ENCODE results near the gene PRKAG2. TPM values are rescaled to one million over a fixed set of nuclear protein-coding genes. Genes with fewer than 3 reads are reported as not detected.

Gene PRKAG2
- total and polyA plus RNA-seq, 2 of the 13 experiments (the other 11 are each of a cell fraction or from before 2014, with no cell fraction given): 0.90 to 1.3 TPM

DNA sequence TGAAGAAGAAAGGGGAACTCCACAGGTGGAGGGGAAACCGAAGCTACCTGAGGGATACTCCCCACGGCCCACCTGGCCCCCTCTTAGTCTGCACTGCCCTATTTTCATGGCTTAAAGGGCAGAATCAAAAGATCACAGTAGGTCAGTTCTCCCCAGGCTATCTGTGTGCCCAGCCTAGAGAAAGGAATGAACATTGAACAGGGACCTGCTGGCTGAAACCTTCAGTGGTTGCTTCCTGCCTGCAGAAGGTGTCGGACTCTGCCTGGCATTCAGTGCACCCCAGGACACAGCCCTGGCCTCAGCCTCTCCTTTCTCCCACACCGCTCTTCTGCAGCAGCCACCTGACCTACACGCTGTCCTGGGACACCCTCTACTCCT, 74.5 kb downstream of the PRKAG2 start:
- WGBS (ENCODE audit: low lambda C conversion rate): 64% methylated on average over 5 of the region's 5 CpGs
- intact Hi-C loops (cut with micrococcal nuclease; ENCODE audit: unreplicated experiment) (no loop called here), in situ Hi-C loops (cut with HindIII; ENCODE audit: extremely low pct_ligation_motif_present, low pct_unique_long_range_greater_than_20kb) (no loop called here)

More for the DNA sequence above, 74.5 kb downstream of the PRKAG2 start:
- POLR2A ChIA-PET: no interaction called here
- peak; percentile 30 for ATAC-seq
- Histone ChIP-seq H2AFZ (ENCODE audit: low read length) (no peak overlapping the region), H3K4me1 (ENCODE audit: insufficient read depth, low read length) (peaks cover 14% of the 10 kb centered on the region), H3K27ac (ENCODE audit: extremely low read length, insufficient read depth, low read length) (no peak overlapping the region), H3K9ac (ENCODE audit: insufficient read depth, low read depth, low read length) (no peak overlapping the region), H3K79me2 (ENCODE audit: insufficient read depth, low read length) (no peaks in the 10 kb centered on the region), H4K20me1 (ENCODE audit: insufficient read depth, low read length) (no peaks in the 10 kb centered on the region), H3K27me3 (ENCODE audit: control insufficient read depth in 1 of 2, insufficient read depth in 2 of 2, low read length in 2 of 2) (0 out of 5 replicates have a peak, but pooled peaks cover 0 to 2% of the 10 kb centered on the region in 2 experiments), H3K9me3 (ENCODE audit: low read length) (no peaks in the 10 kb centered on the region), H3K4me2 (ENCODE audit: low read depth, low read length) (peak overlapping the region; percentile 51; the same call in 1 of the 2 replicates), H3K36me3 (replicated peaks in 1 of 2; ENCODE audit: control insufficient read depth in 1 of 2, insufficient read depth in 2 of 2, low read length in 2 of 2) (no peaks in the 10 kb centered on the region), H3K4me3 (replicated peaks in 1 of 3; ENCODE audit: insufficient read depth in 1 of 3, low read depth in 2 of 3, low read length in 3 of 3) (0 out of 6 replicates have a peak overlapping the region, but pooled peaks of 1 of the 3 experiments have one; percentile 43)
- no TSS peak for BruUV-seq (replicated peaks)
- no peak for FAIRE-seq
- CTCF ChIA-PET (ENCODE audit: low intra/inter-chr PET ratio, low total read pairs): no interaction called here
- no peak for DNase-seq (ENCODE audit: low spot score)
- TF ChIP-seq ZNF143 (CRISPR knock-in tag; IDR thresholded peaks at IDR 0.05) (no peak), MAZ (IDR thresholded peaks at IDR 0.05; ENCODE audit: borderline replicate concordance, low read depth, low read length) (no peak), MAZ (CRISPR knock-in tag; IDR thresholded peaks at IDR 0.05; ENCODE audit: low read depth) (no peak), ZNF737 (CRISPR knock-in tag; IDR thresholded peaks at IDR 0.05; ENCODE audit: borderline replicate concordance) (no peak), DNMT3B (CRISPR knock-in tag; conservative IDR thresholded peaks at IDR 0.05) (no peak), ZMYM2 (CRISPR knock-in tag; IDR thresholded peaks at IDR 0.05) (no peak), DNMT1 (CRISPR knock-in tag; IDR thresholded peaks at IDR 0.05) (no peak), HMG20B (CRISPR knock-in tag; conservative IDR thresholded peaks at IDR 0.05) (no peak), REST (IDR thresholded peaks at IDR 0.05; ENCODE audit: borderline replicate concordance in 1 of 2, low read depth in 1 of 2, low read length in 2 of 2) (no peak), SP1 (IDR thresholded peaks at IDR 0.05) (no peak), SP1 (CRISPR knock-in tag; IDR thresholded peaks at IDR 0.05) (no peak), ZBTB2 (CRISPR knock-in tag; IDR thresholded peaks at IDR 0.05; ENCODE audit: low read depth) (no peak), GLI4 (CRISPR knock-in tag; IDR thresholded peaks at IDR 0.05; ENCODE audit: borderline replicate concordance) (no peak), NFATC3 (CRISPR knock-in tag; IDR thresholded peaks at IDR 0.05) (no peak), SRSF9 (IDR thresholded peaks at IDR 0.05; ENCODE audit: borderline replicate concordance, insufficient read depth, low read depth, low read length, poor library complexity, severe bottlenecking) (no peak), ZNF446 (CRISPR knock-in tag; IDR thresholded peaks at IDR 0.05) (no peak)
- TF ChIP-seq, protein P1, sequence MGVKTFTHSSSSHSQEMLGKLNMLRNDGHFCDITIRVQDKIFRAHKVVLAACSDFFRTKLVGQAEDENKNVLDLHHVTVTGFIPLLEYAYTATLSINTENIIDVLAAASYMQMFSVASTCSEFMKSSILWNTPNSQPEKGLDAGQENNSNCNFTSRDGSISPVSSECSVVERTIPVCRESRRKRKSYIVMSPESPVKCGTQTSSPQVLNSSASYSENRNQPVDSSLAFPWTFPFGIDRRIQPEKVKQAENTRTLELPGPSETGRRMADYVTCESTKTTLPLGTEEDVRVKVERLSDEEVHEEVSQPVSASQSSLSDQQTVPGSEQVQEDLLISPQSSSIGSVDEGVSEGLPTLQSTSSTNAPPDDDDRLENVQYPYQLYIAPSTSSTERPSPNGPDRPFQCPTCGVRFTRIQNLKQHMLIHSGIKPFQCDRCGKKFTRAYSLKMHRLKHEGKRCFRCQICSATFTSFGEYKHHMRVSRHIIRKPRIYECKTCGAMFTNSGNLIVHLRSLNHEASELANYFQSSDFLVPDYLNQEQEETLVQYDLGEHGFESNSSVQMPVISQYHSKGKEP (CRISPR knock-in tag; IDR thresholded peaks at IDR 0.05): no peak
- TF ChIP-seq, protein P2, sequence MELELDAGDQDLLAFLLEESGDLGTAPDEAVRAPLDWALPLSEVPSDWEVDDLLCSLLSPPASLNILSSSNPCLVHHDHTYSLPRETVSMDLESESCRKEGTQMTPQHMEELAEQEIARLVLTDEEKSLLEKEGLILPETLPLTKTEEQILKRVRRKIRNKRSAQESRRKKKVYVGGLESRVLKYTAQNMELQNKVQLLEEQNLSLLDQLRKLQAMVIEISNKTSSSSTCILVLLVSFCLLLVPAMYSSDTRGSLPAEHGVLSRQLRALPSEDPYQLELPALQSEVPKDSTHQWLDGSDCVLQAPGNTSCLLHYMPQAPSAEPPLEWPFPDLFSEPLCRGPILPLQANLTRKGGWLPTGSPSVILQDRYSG (CRISPR knock-in tag; IDR thresholded peaks at IDR 0.05): no peak
